ENCODE measurements around the gene ATP6V1F.
A peak's percentile ranks its signal among the peaks of the same experiment; 100 is the strongest.

ATP6V1F gene

GRCh38 chr7:128903621-128904361, 41.1 kb downstream of the ATP6V1F start:
- DNase-seq (ENCODE audit: low read depth), result no peak
- H3K4me3 ChIP-seq (ENCODE audit: low read depth, low read length), result no peak overlapping the region
- TF ChIP-seq CTCF (IDR thresholded peaks at IDR 0.05; ENCODE audit: control insufficient read depth, extremely low read depth, insufficient read depth), result no peak

- TF ChIP-seq CTCF (IDR thresholded peaks at IDR 0.05; ENCODE audit: control insufficient read depth, extremely low read depth, insufficient read depth), result peak; percentile 74
- no peak overlapping the region for H3K4me3 ChIP-seq (ENCODE audit: low read depth, low read length)
- DNase-seq (ENCODE audit: low read depth), result peak; percentile 21
Measured at GRCh38 chr7:128904381-128905197, 41.9 kb downstream of the ATP6V1F start.

- DNase-seq (ENCODE audit: low read depth), result no peak
- H3K4me3 ChIP-seq (ENCODE audit: low read depth, low read length), result no peak overlapping the region
- no peak for TF ChIP-seq CTCF (IDR thresholded peaks at IDR 0.05; ENCODE audit: control insufficient read depth, extremely low read depth, insufficient read depth)
Measured at GRCh38 chr7:128906001-128906765, 43.5 kb downstream of the ATP6V1F start.

GRCh38 chr7:128906766-128907559, 44.3 kb downstream of the ATP6V1F start:
- no peak for DNase-seq (ENCODE audit: low read depth)
- H3K4me3 ChIP-seq (ENCODE audit: low read depth, low read length), result no peak overlapping the region
- no peak for TF ChIP-seq CTCF (IDR thresholded peaks at IDR 0.05; ENCODE audit: control insufficient read depth, extremely low read depth, insufficient read depth)

GRCh38 chr7:128908750-128909624, 46.3 kb downstream of the ATP6V1F start:
- no peak for TF ChIP-seq CTCF (IDR thresholded peaks at IDR 0.05; ENCODE audit: control insufficient read depth, extremely low read depth, insufficient read depth)
- DNase-seq (ENCODE audit: low read depth), result no peak
- H3K4me3 ChIP-seq (ENCODE audit: low read depth, low read length), result no peak overlapping the region

All from LNCaP clone FGC (cell line).